Tibial nerve (tissue), 4 donors: ENCODE results near the gene FSD1L. TPM values are rescaled to one million over a fixed set of nuclear protein-coding genes. Genes with fewer than 3 reads are reported as not detected.
A peak's percentile ranks its signal among the peaks of the same experiment; 100 is the strongest.

Experiments used
- DNase-seq, 2 donors: peaks; one replicate each; pipeline ENCODE4 v3.0.0-alpha.2; 2019; ENCODE audit warnings: low spot score in 2 of 2
- H3K27ac ChIP-seq, 4 donors: fragments of 200-600 bp; sonication (generic) in 3 of 4; one replicate each; pipeline ENCODE4 v1.5.1; 2017 to 2019; ENCODE audit warnings: mild to moderate bottlenecking in 1 of 4
- H3K27me3 ChIP-seq, 2 donors: fragments of 200-600 bp; sonication (generic) in 1 of 2; one replicate each; pipeline versions ENCODE4 v1.5.1 to v1.6.0; 2017 to 2019
- H3K36me3 ChIP-seq, 3 donors: fragments of 200-600 bp; sonication (generic); one replicate each; pipeline ENCODE4 v1.5.1; 2018 to 2019
- H3K4me1 ChIP-seq, 4 donors: fragments of 200-600 bp; sonication (generic) in 3 of 4; one replicate each; pipeline ENCODE4 v1.5.1; 2017 to 2019
- H3K4me3 ChIP-seq, 4 donors: fragments of 200-600 bp; sonication (generic) in 3 of 4; one replicate each; pipeline ENCODE4 v1.5.1; 2017 to 2019; ENCODE audit warnings: mild to moderate bottlenecking in 1 of 4, moderate library complexity in 1 of 4
- H3K9me3 ChIP-seq, 4 donors: fragments of 200-600 bp; sonication (generic) in 3 of 4; one replicate each; pipeline ENCODE4 v1.5.1; 2017 to 2019
- CTCF ChIP-seq, 5 experiments: fragments of 200-600 bp in 3 of 5; fragments of 450-650 bp in 2 of 5; sonication (generic) in 3 of 5; IDR thresholded peaks; one replicate each; pipeline ENCODE4 v1.5.1; 2016 to 2019; ENCODE audit warnings: antibody characterized with exemption in 5 of 5, mild to moderate bottlenecking in 3 of 5, moderate library complexity in 2 of 5
- EP300 ChIP-seq, 2 donors: sonication (generic); formaldehyde crosslinking; IDR thresholded peaks; one replicate each; pipeline ENCODE4 v1.6.1; 2017; ENCODE audit warnings: antibody characterized with exemption in 2 of 2, mild to moderate bottlenecking in 1 of 2
- POLR2A ChIP-seq, 2 donors: fragments of 450-650 bp; IDR thresholded peaks; one replicate each; pipeline ENCODE4 v1.6.1; 2017; ENCODE audit warnings: antibody characterized with exemption in 2 of 2, mild to moderate bottlenecking in 2 of 2, moderate library complexity in 2 of 2
- WGBS, 2 donors: methylation state at CpG; one replicate each; pipeline ENCODE4 v1.1.5; 2018; 5-methylcytosine and 5-hydroxymethylcytosine counted together
- total RNA-seq, 4 donors: library from RNA; depleted of rRNA; stranded (reverse); fragments of >200 nt; gene quantifications; one replicate each; pipeline ENCODE4 v1.1.0, GENCODE V29; 2016

FSD1L gene
- total RNA-seq = 10 to 100 TPM in 1 of 4 donors, 1 to 10 TPM in 3; 2.9 to 13.2 (median 6.0) TPM

DNA sequence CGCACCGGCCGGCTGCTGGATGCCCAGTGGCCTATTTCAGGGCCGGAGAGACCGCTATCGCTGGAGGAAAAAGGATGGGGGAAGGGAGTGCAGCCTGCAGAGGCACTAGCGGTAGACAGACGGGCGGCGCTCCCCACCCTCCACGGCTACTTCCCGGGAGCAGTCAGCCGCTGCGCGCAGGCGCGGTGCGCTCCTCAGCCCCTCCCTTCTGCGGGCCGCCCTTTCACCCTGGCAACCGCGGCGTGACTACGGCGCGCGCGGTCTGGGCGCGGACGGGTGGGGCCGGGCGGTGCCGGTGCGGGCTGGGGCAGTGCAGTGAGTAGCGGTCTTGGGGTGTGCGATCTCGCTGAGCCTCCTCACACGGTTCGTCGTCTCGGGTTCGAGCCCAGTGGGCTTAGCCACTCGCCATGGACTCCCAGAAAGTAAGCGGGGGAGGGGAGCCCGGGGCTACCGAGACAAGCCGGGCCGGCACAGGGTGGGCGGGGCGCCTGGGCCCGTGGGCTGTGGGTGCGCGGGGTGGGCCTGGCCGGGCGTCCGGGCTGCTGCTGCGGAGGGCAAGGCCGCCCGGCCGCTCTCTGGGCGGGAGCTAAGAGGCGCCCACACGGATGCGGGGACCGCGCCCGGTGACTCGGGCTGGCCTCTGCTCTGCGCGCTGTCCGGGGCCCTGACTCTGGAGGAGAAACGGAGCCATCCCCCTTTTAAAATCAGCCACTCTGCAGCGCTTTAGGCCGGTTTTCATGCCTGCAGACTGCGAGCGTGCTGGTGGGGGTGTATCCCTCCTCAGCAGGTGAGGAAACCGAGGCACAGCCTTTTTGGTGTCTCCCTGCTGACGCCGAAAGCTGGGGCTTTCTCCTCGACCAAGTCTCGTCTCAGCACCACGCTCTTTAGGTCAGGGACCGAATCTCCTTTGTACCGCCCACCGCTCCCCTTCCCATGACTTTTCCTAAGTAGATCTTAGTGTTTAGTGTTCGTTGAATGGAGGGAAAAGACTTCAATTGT, at the start of gene FSD1L:
Gene FSD1L, plus strand, starts transcription at position 221 of the 999 bp plus-strand sequence. Its CDS starts 187 bp downstream, at position 408.
- H3K27me3 ChIP-seq = no peaks in the 10 kb centered on the region
- peaks cover 0 to 21% (median 0%) of the 10 kb centered on the region in 4 donors for H3K4me1 ChIP-seq
- no peaks in the 10 kb centered on the region for H3K9me3 ChIP-seq
- DNase-seq = peak; percentile 75 to 78
- peak within 1 kb of the TSS; percentile 64 to 84 (median 76) for H3K4me3 ChIP-seq
- peak within 1 kb of the TSS; percentile 42 to 89 (median 76) for H3K27ac ChIP-seq
- peak in 1 of 2 donors; percentile 67 for TF ChIP-seq EP300 (IDR thresholded peaks at IDR 0.05)
- peak in 1 of 2 donors; percentile 63 for TF ChIP-seq POLR2A (IDR thresholded peaks at IDR 0.05)
- peak in 4 of 5 experiments; percentile 6 to 26 (median 13) for TF ChIP-seq CTCF (IDR thresholded peaks at IDR 0.05)
- 0% methylated on average over 42 to 84 of the region's 87 CpGs for WGBS, 2 donors
- H3K36me3 ChIP-seq = no peaks in the 10 kb centered on the region

DNA sequence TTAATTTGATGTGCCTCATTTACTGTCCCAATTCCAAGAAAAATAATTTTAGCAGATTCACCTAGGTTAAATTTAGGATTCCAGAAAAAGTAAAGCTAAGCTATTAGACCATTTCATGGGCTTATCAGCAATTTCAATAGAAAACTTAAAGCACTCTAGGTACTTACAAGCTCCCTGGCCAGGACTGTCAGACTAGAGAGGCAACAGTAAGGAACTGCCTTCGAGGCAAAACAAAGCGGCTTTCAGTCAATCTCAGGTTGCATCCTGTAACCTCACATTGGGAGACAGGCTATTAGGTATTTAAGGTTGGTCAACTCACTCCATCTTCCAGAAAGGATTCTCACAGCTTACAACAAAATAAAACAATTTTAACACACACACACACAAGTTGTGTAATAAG, 48.7 kb upstream of the FSD1L start:
- Histone ChIP-seq H3K27ac (no peak overlapping the region), H3K4me3 (no peak overlapping the region), H3K9me3 (no peaks in the 10 kb centered on the region), H3K4me1 (no peaks in the 10 kb centered on the region), H3K27me3 (no peaks in the 10 kb centered on the region), H3K36me3 (no peaks in the 10 kb centered on the region)
- WGBS, 2 donors = 78 to 85% methylated on average over 2 of the region's 2 CpGs
- TF ChIP-seq EP300 (IDR thresholded peaks at IDR 0.05) = no peak
- DNase-seq = no peak

DNA sequence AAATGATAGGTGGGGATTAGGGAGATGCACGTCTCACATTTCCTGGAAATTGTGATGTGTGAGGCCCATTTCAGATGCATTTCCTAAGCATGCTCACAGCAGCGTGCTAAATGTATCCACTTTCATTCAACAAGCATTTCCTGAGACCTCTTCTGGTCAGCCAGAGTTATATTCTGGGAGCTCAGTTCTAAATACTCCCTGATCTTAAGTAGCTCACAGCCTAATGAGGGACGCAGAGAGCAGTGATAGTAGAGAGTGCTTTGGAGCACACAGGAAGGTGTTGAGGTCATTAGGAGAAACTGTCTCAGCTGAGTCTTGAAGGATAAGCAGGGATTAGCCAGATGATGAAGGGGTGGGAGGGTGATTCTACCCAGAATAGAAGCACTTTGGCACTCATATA, 46.2 kb upstream of the FSD1L start:
- no peak for DNase-seq
- no peak overlapping the region for H3K27ac ChIP-seq
- TF ChIP-seq EP300 (IDR thresholded peaks at IDR 0.05) (no peak), CTCF (IDR thresholded peaks at IDR 0.05) (no peak), POLR2A (IDR thresholded peaks at IDR 0.05) (no peak)
- no peaks in the 10 kb centered on the region for H3K36me3 ChIP-seq
- no peak overlapping the region for H3K4me3 ChIP-seq
- H3K9me3 ChIP-seq = peaks cover 0 to under 1% (median 0%) of the 10 kb centered on the region in 4 donors
- no peaks in the 10 kb centered on the region for H3K27me3 ChIP-seq
- H3K4me1 ChIP-seq = no peaks in the 10 kb centered on the region
- 52 to 62% methylated on average over 3 of the region's 3 CpGs for WGBS, 2 donors

GRCh38 chr9:105403552-105404248, 44.1 kb upstream of the FSD1L start:
- peaks cover 0 to 7% (median 0%) of the 10 kb centered on the region in 4 donors for H3K9me3 ChIP-seq
- no peak for DNase-seq
- H3K36me3 ChIP-seq = no peaks in the 10 kb centered on the region
- TF ChIP-seq POLR2A (IDR thresholded peaks at IDR 0.05) = no peak
- no peak for TF ChIP-seq CTCF (IDR thresholded peaks at IDR 0.05)
- no peak for TF ChIP-seq EP300 (IDR thresholded peaks at IDR 0.05)
- 74 to 86% methylated on average over 6 of the region's 6 CpGs for WGBS, 2 donors
- H3K27ac ChIP-seq = no peak overlapping the region
- H3K4me3 ChIP-seq = no peak overlapping the region
- no peaks in the 10 kb centered on the region for H3K4me1 ChIP-seq
- no peaks in the 10 kb centered on the region for H3K27me3 ChIP-seq

- peaks cover 0 to 22% (median 3%) of the 10 kb centered on the region in 4 donors for H3K9me3 ChIP-seq
- no peak for TF ChIP-seq EP300 (IDR thresholded peaks at IDR 0.05)
- TF ChIP-seq POLR2A (IDR thresholded peaks at IDR 0.05) = no peak
- TF ChIP-seq CTCF (IDR thresholded peaks at IDR 0.05) = no peak
- no peaks in the 10 kb centered on the region for H3K36me3 ChIP-seq
- no peaks in the 10 kb centered on the region for H3K27me3 ChIP-seq
- no peak for DNase-seq
- no peak overlapping the region for H3K27ac ChIP-seq
- no peak overlapping the region for H3K4me3 ChIP-seq
- 50 to 56% methylated on average over 6 of the region's 6 CpGs for WGBS, 2 donors
- H3K4me1 ChIP-seq = no peaks in the 10 kb centered on the region
These were observed 42.2 kb upstream of the FSD1L start for GRCh38 chr9:105405514-105406131.
